TTC549 (cell line): Measurements from ENCODE around the gene OGFOD3.

Experiments used
- FAIRE-seq: peaks from 2 replicates; lab custom pipeline; 2012; peaks lifted over from hg19 to GRCh38; lab: Jason Lieb, UNC

The OGFOD3 gene

DNA sequence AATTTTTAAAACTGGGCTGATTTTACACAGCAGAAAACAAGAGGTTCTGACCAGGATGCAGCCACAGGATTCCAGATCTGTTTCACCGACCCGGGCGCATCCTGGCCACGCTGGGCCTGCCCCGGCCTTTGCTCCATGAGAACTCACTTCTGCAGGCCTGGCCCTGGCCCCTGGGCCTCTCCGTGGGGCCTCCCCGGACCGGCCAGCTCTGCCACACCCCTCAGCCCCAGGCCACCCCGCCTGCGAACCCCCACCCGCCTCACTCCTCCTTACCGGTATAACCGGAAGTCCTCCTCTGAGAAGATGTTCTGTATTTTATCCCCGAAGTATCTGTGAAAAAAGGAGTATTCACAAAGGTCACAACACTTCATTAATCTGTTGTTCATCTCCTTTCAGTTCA, 13.3 kb downstream of the OGFOD3 start:
- no peak for FAIRE-seq

DNA sequence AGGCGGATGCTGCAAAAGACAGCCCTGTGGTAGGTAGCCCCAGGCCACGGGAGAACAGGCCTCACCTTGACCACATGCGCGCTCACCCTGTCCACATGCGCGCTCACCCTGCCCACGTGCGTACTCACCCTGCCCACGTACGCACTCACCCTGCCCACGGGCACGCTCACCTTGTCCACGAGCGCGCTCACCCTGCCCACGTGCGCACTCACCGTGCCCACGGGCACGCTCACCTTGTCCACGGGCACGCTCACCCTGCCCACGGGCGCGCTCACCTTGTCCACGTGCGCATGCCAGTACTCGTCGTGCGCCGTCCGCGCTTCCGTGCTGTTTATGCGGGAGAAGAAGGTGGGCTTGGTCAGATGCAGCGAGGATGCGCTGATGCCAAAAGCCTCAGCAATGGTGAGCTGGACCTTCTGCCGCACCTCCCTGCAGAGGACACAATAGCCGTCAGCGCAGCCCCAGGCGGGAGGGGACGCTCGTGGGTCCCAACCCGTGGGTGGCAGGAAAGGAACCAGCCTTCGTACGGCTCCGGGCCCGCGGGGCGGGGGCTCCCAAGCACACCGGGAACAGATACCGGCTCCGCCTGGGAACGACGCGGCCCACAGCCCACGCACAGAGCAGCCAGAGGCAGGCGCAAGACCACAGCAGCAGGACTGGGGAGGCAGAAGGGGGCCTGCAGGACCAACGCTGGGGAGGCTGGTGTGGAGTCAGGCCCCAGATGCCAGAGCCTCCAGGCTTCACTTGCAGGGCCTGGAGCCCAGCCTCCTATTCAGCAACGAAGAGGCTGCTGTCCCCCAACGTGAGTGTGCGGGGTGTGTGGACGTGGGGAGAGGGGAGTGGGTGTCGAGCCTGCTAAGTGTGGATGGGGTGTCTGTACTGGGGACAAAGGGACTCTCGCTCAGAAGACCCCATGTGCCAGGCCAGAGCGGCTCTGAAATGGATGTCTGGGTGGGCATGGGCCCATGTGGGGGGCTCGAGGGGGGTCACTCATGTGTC, 14.4 kb downstream of the OGFOD3 start:
- no peak for FAIRE-seq

DNA sequence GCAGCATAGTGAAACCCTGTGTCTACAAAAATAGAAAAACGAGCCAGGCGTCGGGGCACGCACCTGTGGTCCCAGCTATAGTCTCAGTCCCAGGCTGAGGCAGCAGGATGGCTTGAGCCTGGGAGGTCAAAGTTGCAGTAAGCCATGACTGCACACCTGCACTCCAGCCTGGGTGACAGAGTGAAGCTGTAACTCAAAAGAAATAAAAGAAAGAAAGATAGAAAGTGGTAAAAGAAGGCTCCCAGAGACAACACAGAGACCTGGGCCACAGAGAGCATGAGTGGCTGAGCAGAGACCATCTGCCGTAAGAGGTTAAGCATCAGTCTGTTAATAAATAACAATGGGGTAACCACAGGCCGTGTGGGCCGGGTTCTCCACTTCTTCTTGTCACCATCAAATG, 15.5 kb downstream of the OGFOD3 start:
- no peak for FAIRE-seq

DNA sequence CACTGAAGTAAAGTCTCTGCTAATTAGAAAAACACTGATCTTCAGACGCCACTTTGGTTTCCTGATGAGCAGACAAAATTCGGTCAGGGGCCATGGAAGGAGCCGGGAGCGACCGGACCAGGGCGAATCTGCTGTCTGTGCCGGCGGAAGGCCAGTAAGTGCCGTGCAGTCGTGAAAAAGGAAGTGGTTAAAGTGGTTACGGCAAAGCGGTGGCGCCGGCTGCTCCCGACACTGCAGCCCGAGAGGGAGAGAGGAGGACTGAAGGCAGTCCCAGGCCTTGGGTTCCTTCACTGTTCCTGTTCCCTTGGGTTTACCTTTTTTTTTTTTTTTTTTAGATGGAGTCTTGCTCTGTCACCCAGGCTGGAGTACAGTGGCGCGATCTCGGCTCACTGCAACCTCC, 17.6 kb downstream of the OGFOD3 start:
- no peak for FAIRE-seq

DNA sequence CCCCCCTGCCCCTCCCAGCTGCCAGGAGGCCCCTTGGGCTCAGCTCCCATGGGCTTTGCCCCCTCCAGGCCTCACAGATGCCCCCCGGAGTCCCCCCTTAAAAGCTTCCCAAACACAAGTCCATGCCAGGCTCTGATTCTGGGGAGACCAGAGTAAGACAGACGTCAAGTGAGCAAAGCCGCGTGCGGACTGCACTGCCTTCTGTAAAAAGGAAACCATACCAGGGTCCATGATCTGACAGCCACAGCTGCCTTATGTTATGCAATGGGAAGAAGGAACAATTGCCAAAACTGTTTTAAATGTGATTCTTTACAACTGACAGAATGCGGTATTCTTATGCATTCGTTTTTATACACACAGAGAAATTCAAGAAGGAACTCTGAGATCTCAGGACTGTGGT, 18.2 kb downstream of the OGFOD3 start:
- no peak for FAIRE-seq

DNA sequence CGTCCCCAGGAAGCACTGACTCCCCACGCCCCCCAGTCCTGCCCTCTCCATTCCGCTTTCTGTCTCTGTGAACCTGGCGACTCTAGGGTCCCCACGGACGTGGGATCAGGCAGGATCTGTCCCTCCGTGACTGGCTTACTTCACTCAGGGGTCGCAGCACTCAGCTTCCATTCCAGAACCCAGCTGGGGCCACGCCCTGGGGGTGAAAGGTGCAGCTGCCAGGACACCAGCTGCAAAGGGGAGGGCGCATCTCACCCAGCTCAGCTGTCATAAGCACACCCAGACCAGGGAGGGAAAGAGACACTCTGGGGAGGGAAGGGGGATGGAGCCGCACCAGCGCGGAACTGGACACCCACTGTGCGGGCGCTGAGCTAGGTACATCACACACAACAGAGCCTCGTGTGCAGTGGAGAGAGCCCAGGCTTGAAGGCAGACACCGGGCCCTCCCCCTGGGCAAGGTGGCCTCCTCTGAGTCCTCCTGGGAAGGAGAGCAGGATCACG, 18.7 kb downstream of the OGFOD3 start:
- FAIRE-seq, result no peak

DNA sequence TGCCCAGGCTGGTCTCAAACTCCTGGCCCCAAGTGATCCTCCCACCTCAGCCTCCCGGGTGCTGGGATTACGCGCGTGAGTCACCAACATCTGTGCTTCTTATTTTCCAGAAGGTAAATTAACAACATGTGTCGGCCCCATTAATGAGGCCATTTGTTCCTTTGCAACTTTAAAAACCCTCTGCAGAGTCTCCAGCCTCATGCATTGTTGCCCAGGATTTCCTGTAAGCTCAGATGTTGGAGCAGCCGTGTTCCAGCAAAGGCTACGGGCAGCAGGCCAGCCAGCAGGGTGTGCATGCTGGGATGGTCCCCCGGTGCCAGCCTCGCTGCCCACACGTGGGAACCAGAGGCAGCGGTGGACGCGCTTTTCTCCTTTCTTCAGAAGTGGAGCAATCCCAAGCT, 19.3 kb downstream of the OGFOD3 start:
- FAIRE-seq, result no peak

DNA sequence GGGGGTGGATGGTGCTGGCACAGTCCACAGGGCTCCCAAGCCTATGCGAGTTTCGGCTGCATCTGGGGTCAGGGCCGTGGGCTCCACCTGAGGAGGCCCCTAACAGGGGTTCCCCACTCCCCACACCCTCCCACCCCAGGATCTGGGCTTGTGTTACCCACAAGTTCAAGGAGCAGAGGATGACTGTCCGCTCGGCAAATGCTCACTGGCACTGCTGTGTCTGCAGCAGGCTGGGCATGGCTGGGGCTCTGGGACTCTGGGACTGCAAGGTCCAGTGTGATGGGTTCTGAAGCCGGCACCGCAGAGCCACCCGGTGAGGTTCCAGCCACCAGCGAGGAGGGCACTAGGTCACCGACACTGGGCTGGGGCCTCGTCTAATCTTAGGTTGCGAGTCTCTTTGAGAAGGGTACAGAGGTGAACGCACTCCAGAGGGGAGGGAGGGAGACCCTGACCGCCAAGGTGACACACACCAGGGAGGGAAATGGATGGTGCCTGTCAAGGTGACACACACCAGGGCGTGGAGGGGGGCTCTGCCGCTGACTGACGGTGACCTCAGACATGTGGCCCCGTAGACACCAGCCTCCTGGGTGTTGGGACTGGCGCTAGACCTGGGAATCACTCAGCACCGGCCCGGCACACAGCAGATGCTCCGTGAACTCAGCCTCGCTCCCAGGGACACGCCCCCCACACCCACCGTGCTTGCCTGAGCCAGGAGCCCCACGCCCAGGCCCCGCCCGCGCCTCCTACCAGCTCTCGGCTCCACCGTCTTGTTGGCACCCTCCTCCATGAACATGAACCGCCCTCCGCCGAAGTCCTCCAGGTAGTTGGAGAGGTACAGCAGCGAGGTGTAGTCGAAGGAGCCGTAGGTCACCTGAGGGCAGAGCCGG, 20.7 kb downstream of the OGFOD3 start:
- no peak for FAIRE-seq

DNA sequence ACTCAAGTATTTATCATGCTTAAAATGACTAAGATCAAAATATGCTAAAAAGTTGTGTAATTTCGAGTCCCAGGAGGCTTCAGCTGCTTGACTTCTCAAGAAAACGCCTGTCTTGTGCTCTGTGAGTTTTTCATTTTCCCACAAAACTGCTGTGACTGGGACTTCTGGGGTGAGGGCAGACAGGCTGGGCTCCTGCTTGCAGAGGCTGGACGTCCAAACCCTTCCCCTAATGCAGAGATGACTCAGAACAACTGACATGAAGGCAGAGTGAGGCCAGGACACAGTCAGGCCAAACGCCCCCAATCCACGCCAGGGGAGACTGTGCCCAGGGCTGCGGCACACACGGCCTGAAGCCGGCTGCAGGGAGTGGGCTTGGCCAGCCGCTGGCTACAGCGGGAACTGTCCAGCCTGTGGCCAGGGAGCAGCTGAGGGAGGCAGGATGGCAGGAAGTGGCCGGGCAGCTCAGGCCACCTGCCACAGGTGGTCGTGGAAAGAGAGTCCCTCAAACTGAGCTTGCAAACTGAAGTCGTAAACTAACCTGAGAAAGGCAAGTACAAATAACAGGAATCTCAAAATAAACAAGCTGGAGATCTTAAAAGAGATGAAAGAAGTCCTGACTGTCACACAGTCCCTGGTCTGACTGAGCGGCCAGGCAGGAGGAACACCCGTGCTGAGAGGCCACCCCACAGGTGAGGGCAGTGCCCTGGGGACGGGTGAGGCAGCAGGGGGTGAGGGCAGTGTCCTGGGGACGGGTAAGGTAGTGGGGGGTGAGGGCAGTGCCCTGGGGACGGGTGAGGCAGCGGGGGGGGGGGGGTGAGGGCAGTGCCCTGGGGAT, 21.6 kb downstream of the OGFOD3 start:
- no peak for FAIRE-seq

DNA sequence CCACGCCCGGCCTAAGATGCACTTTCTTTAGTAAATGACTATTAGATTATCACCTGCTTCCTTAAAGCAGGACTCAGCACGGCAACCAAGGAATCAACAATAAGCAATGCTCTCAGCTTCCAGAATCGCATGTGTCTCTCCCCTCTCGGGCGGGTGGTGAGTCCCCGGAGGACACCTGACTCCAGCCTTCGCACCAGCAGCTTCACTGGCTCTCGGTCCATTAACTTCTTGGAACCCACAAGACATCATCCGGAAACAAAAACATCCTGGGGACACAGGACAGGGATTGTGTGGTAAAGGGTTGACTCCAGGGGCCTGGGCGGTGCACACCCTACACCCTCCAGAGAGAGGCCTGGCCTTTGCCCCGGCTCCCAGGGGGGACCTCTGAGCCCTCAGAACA, 24.1 kb downstream of the OGFOD3 start:
- no peak for FAIRE-seq

DNA sequence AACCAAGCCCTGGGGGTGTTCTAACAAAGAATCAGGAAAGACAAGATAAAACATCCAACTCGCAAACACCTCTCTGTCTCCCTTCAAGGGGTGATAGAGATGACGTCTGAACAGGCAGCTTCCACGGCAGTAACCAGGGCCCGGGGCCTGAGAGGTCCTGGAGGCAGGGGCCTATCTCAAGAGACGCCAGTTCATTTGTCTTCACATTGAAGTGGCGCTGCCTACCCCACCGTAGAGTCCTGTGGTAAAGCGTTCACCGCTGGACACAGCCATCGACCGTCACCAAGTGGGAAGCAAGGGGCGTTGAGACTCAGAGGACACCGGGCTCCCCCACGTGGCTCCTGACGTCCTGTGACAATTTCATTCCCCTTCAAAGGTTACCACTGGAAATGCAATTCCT, 25.4 kb downstream of the OGFOD3 start:
- FAIRE-seq, result no peak

DNA sequence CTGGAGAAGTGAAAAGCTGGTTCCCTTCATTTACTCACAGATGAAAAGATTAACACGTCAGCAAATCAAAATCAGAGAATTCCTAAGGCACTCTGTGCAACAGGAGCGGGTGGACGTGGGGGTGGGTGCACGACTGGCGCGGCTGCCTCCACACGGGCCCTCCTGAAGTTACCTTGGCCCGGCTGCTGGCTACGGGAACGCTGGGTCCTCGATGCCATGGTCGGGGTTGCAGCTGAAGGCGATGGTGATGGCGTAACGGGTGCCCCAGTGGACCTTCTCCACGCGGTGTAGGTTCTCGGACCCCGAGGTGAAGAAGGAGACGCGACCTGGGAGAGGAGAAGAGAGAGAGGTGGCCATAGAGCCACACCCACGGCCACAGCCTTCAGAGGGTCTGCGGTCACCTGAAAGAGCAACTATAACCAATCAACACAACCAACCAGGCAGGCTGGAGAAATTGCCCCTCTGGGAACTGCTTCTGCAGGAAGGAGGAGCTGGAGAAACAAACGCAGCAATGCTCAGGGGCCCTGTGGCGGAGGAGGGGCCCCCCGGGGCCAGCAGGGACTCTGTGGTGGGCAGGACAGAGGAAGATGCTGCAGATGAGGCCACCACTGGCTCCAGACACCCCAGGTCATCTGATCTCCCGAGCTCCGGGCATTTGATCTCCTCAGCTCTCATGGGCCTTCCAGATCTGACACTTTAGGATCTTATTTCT, 26.0 kb downstream of the OGFOD3 start:
- no peak for FAIRE-seq

DNA sequence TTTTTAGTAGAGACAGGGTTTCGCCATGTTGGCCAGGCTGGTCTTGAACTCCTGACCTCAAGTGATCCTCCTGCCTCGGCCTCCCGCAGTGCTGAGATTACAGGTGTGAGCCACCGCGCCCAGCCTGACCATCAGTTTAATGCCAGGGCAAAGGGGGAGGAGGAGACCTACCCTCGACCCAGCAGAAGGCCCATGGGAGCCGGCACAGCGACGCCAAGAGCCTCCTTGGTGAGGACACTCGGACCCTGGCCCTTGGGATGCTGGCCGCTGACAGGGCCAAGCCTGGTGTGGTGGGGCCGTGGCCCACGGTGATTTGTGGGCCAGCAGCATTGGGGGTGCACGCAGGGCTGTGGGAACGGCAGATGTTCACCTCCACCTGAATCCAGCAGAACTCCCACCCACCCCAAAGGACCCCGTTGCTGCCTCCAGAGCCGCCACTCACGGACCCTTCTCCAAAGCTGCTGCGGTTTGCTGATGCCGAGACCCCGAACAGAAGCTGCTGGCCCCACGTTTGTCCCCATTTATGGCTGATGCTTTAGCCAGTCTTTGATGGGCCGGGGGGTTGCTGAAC, 26.8 kb downstream of the OGFOD3 start:
- FAIRE-seq, result no peak

DNA sequence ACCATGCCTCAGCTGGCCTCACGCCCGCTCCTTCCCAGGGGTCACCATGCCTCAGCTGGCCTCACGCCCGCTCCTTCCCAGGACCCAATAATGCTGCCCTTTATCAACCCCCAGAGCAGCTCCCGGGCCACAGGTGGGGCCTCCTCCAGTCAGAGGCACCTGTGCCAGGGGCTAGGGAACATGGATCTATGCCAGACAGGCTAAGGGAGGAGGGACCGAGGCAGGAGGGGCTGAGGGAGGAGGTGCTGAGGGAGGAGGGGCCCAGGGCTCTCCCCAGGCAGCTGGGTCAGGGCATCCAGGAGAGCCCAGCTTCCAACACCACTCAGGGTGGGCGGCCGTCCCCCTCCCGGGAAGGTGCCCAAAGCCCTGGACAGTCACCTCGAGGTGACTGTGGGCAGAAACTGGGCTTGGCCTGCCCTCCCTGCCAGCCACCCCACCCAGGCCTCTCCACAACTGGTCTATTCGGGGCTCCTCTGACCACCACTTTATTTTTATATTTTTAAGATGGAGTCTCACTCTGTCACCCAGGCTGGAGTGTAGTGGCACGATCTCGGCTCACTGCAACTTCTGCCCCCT, 27.4 kb downstream of the OGFOD3 start:
- FAIRE-seq, result no peak

DNA sequence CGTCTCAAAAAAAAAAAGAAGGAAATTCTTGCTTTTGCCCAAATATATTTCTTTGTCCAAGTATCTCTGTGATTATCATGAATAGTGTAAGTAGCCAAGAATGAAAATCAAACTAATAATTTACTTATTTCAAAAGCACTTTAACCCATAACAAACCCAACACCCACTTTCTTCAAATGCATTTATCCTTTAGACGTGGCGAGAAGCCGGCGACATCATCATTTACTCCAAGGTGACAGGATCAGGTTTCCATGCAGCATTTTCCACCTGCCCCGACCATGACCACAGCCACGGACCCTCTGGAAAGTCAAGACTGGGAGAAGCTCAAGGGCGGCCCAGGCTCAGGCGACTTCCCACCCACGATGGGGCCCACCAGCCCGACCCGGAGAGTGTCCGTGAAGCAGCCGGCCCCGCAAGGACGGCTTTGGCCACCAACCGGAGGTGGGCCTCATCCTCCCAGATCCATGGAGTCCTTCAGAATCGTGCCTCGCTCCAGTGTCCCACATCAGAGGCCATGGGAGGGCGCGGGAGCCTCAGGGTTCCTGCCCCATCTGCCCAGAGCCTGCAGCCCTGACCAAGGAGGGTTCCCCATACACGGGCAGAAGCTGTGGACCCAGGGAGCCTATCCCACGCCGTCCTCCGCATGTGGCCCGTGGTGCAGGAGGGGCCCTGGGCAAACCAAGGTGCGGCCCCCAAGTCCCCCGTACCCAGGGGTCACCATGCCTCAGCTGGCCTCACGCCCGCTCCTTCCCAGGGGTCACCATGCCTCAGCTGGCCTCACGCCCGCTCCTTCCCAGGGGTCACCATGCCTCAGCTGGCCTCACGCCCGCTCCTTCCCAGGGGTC, 28.1 kb downstream of the OGFOD3 start:
- no peak for FAIRE-seq

DNA sequence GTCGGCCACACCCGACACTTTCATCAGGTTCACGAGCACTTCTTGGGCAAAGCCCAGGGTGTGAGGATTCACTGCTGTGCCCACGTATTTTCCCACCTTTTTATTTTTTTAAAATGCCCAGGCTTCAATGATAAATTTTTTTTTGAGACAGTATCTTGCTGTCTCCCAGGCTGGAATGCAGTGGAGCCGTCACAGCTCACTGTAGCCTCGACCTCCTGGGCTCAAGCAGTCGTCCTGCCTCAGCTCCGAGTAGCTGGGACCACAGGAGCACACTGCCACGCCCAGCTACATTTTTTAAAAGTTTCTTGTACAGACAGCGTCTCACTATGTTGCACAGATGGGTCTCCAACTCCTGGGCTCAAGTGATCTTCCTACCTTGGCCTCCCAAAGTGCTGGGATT, 29.0 kb downstream of the OGFOD3 start:
- no peak for FAIRE-seq

DNA sequence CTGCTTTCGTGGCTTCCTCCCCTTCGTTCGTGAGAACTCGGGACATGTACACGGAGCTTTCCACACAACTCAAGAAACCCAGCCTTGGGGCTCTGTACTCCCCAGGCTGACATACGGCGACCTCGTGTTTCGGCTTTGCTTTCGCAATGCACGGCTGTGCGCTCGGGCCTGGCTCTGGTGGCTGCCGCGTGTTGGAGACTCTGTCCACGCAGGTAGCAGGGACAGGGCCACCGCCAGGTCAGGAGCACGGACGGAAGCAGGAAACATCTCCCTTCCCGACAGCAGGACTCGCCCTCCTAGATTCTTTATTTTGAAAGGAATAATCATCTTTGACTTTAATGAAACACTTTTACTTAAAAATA, 29.5 kb downstream of the OGFOD3 start:
- FAIRE-seq, result no peak

DNA sequence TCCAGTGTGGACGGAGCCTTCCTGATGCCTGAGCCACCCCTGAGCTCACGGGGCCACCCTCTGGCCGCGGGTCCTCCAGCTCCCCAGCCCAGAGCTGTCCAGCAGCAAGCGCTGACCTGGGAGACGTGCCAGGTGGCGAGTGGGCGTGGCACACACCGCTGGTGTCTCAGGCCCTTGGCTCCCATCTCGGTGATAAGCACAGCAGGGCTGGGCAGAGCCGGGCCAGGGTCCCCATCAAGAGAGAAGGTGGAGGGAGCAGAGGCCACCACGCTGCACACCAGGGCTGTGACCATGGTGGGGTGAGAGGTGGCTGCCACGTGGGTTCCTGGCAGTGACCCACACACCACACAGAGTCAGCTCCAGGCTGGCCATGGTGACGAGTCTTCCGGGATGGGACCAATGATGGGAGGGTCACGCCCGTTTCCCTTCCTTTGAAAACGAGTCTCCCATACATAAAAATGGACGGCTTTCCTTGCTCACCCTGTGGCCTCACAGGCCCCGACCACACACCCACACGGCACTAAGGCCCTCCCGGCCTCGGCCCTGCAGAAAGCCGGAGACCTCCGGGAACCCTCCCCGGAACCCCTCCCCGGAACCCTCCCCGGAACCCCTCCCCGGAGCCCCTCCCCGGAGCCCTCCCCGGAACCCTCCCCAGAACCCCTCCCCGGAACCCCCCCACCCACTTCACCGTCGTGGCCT, 30.0 kb downstream of the OGFOD3 start:
- FAIRE-seq, result no peak

DNA sequence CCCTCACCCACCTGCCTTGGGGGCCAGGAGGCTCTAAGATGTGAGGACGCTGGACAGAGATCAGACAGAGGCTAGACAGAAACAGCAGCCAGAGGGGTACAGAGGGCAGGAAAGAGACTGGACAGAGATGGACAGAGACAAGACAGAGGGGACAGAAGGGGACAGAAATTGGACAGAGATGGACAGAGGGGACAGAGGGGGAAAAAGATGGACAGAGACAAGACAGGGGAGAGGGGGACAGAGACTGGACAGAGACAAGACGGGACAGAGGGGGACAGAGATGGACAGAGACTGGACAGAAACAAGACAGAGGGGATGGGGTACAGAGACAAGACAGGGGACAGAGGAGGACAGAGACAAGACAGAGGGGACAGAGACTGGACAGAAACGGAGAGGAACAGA, 30.7 kb downstream of the OGFOD3 start:
- FAIRE-seq, result no peak
